GM23338 (cell line): Measurements from ENCODE around the gene CYP4F2. TPM values are rescaled to one million over a fixed set of nuclear protein-coding genes. Genes with fewer than 3 reads are reported as not detected.

Source experiments
- ATAC-seq: fragments of 200-7000 bp; cut with Tn5 transposase; 3 replicates; pipeline ENCODE4 v1.9.1; 2020
- DNase-seq: peaks from one replicate; pipeline ENCODE4 v3.0.0-alpha.2; 2015; ENCODE audit warnings: low spot score
- H2AFZ ChIP-seq: fragments of 200-600 bp; sonication (generic); 2 replicates; pipeline ENCODE4 v1.8.0; 2016; ENCODE audit warnings: antibody characterized with exemption, mild to moderate bottlenecking, moderate library complexity
- H3F3A ChIP-seq: fragments of 200-600 bp; sonication (generic); replicated peaks from 2 replicates; pipeline ENCODE4 v1.8.0; 2017; ENCODE audit warnings: antibody characterized with exemption, mixed run types, low read depth
- H3K27ac ChIP-seq: fragments of 200-600 bp; sonication (generic); 2 replicates; pipeline ENCODE4 v1.6.1; 2016; ENCODE audit warnings: low read depth
- H3K27me3 ChIP-seq: fragments of 200-600 bp; sonication (generic); 2 replicates; pipeline ENCODE4 v1.8.0; 2016; ENCODE audit warnings: mild to moderate bottlenecking, mixed run types, moderate library complexity; ENCODE audit not compliant: insufficient read depth
- H3K36me3 ChIP-seq: fragments of 200-600 bp; sonication (generic); 2 replicates; pipeline ENCODE4 v1.8.0; 2016; ENCODE audit warnings: mild to moderate bottlenecking; ENCODE audit not compliant: insufficient read depth
- H3K4me1 ChIP-seq: fragments of 200-600 bp; sonication (generic); 2 replicates; pipeline ENCODE4 v1.8.0; 2016; ENCODE audit warnings: mild to moderate bottlenecking, moderate library complexity; ENCODE audit not compliant: insufficient read depth
- H3K4me2 ChIP-seq: fragments of 200-600 bp; sonication (generic); 2 replicates; pipeline ENCODE4 v1.7.1; 2017; ENCODE audit warnings: mixed run types
- H3K4me3 ChIP-seq: fragments of 200-600 bp; sonication (generic); 2 replicates; pipeline ENCODE4 v1.6.1; 2016; ENCODE audit warnings: mixed run types
- H3K79me2 ChIP-seq: fragments of 200-600 bp; sonication (generic); replicated peaks from 2 replicates; pipeline ENCODE4 v1.8.0; 2017; ENCODE audit warnings: mild to moderate bottlenecking; ENCODE audit not compliant: insufficient read depth
- H3K9me2 ChIP-seq: fragments of 200-600 bp; sonication (generic); 2 replicates; pipeline ENCODE4 v1.8.0; 2017; ENCODE audit not compliant: insufficient read depth
- H4K20me1 ChIP-seq: fragments of 200-600 bp; sonication (generic); replicated peaks from 2 replicates; pipeline ENCODE4 v1.8.0; 2017; ENCODE audit warnings: mild to moderate bottlenecking; ENCODE audit not compliant: insufficient read depth
- H3K27ac Mint-ChIP-seq: 2 replicates; pipeline ENCODE4 v1.8.0; 2020; ENCODE audit warnings: inconsistent platforms, mild to moderate bottlenecking, moderate library complexity, mixed read lengths
- H3K27me3 Mint-ChIP-seq: 3 replicates; pipeline ENCODE4 v1.8.0; 2022; ENCODE audit warnings: low read depth, mild to moderate bottlenecking, moderate library complexity, mixed read lengths, inconsistent platforms; ENCODE audit not compliant: insufficient read depth, poor library complexity
- H3K36me3 Mint-ChIP-seq: 3 replicates; pipeline ENCODE4 v1.8.0; 2021; ENCODE audit warnings: low read depth, mild to moderate bottlenecking, inconsistent platforms, moderate library complexity, mixed read lengths
- H3K4me1 Mint-ChIP-seq: 3 replicates; pipeline ENCODE4 v1.8.0; 2020; ENCODE audit warnings: mild to moderate bottlenecking, inconsistent platforms, mixed read lengths
- H3K4me3 Mint-ChIP-seq: 3 replicates; pipeline ENCODE4 v1.8.0; 2021; ENCODE audit warnings: moderate library complexity, mild to moderate bottlenecking, inconsistent platforms, mixed read lengths
- H3K9me3 Mint-ChIP-seq: 3 replicates; pipeline ENCODE4 v1.8.0; 2020; ENCODE audit warnings: moderate library complexity, mild to moderate bottlenecking, inconsistent platforms, mixed read lengths
- CREB1 ChIP-seq: fragments of 250-450 bp; sonication (Bioruptor Pico); IDR thresholded peaks from 2 replicates; pipeline ENCODE4 v1.5.0; 2020; ENCODE audit warnings: low read depth, mild to moderate bottlenecking, moderate library complexity
- EZH2 ChIP-seq: fragments of 200-600 bp; sonication (generic); IDR thresholded peaks from one replicate; pipeline ENCODE4 v1.8.0; 2017; ENCODE audit warnings: antibody characterized with exemption, mild to moderate bottlenecking, low read depth; ENCODE audit not compliant: unreplicated experiment
- JUNB ChIP-seq: IDR thresholded peaks from one replicate; pipeline ENCODE4 v1.6.1; 2016; ENCODE audit warnings: antibody characterized with exemption; ENCODE audit not compliant: unreplicated experiment
- NANOG ChIP-seq: IDR thresholded peaks from 2 replicates; pipeline ENCODE4 v1.6.1; 2016; ENCODE audit warnings: antibody characterized with exemption, borderline replicate concordance
- POLR2AphosphoS5 ChIP-seq: IDR thresholded peaks from 2 replicates; pipeline ENCODE4 v1.6.1; 2016; ENCODE audit warnings: antibody characterized with exemption, low read depth
- STAT1 ChIP-seq: IDR thresholded peaks from one replicate; pipeline ENCODE4 v1.6.1; 2016; ENCODE audit warnings: antibody characterized with exemption; ENCODE audit not compliant: unreplicated experiment
- ZNF114 ChIP-seq: fragments of 250-450 bp; sonication (Bioruptor Pico); IDR thresholded peaks from 2 replicates; pipeline ENCODE4 v1.5.0; 2020; ENCODE audit warnings: mild to moderate bottlenecking, moderate library complexity
- ZNF331 ChIP-seq: fragments of 250-450 bp; sonication (Bioruptor Pico); IDR thresholded peaks from 2 replicates; pipeline ENCODE4 v1.5.0; 2020; ENCODE audit warnings: low read depth, mild to moderate bottlenecking, moderate library complexity
- polyA plus RNA-seq: library from polyadenylated mRNA; unstranded; fragments of >200 nt; fragmentation: Nextera tagmentation; extraction: Ambion mirVana; gene quantifications from 2 replicates; pipeline ENCODE4 v1.2.1, GENCODE V29; 2016
- total RNA-seq: library from RNA; depleted of rRNA; stranded (reverse); fragments of >200 nt; shearing (Covaris generic); gene quantifications from 2 replicates; pipeline ENCODE4 v1.2.3, GENCODE V29; 2014
- TF ChIP-seq, protein P1 (sequence below), 2 experiments: fragments of 200-600 bp in 1 of 2; sonication (generic) in 1 of 2; conservative IDR thresholded peaks; 2 replicates each; pipeline versions ENCODE4 v1.5.1 to v1.6.1; 2016 to 2017; ENCODE audit warnings: antibody characterized with exemption in 2 of 2, low read depth in 2 of 2, mild to moderate bottlenecking in 2 of 2, moderate library complexity in 1 of 2
- TF ChIP-seq, protein P2 (sequence below): fragments of 250-450 bp; sonication (Bioruptor Pico); IDR thresholded peaks from 2 replicates; pipeline ENCODE4 v1.5.0; 2020; ENCODE audit warnings: mild to moderate bottlenecking, moderate library complexity
- TF ChIP-seq, protein P3 (sequence below): IDR thresholded peaks from 2 replicates; pipeline ENCODE4 v1.6.1; 2016; ENCODE audit warnings: antibody characterized with exemption

CYP4F2 gene
- total and polyA plus RNA-seq, 2 experiments from 2014 or later = not detected

DNA sequence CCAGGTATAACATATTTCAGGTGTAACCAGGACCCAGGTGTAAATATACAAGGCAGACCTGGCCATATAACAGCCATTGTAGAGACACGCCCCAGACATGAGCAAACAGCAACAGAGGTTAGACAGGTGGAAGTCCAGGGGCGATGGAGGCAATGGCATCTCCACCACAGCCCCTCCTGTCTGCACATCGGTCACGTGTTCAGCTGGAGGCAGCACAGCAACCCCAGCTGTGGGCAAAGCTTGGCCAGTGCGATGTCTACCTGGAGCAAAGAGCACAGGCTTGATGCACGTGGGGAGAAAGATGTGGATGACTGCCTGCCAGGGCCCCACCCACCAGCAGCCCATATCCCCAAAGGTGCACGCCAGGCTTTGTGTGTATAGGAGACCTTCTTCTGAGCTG lies 4.4 kb downstream of the CYP4F2 start:
- Histone ChIP-seq H3K4me2 (no peak overlapping the region), H3K4me1 (no peaks in the 10 kb centered on the region), H4K20me1 (no peaks in the 10 kb centered on the region), H2AFZ (no peak overlapping the region), H3K27me3 (no peaks in the 10 kb centered on the region), H3K79me2 (no peaks in the 10 kb centered on the region), H3K27ac (no peak overlapping the region), H3K9me2 (no peaks in the 10 kb centered on the region), H3K36me3 (no peaks in the 10 kb centered on the region), H3K4me3 (no peak overlapping the region), H3F3A (no peaks in the 10 kb centered on the region)
- Mint-ChIP-seq H3K27me3 (peaks cover 3% of the 10 kb centered on the region), H3K4me1 (no peaks in the 10 kb centered on the region), H3K9me3 (peaks cover 71% of the 10 kb centered on the region; the same call in 2 of the 3 replicates), H3K4me3 (no peak overlapping the region), H3K36me3 (peaks cover 24% of the 10 kb centered on the region), H3K27ac (no peak overlapping the region)
- ATAC-seq (no peak), DNase-seq (no peak)
- TF ChIP-seq JUNB (no peak), POLR2AphosphoS5 (no peak), NANOG (no peak), ZNF331 (CRISPR knock-in tag) (no peak)
- TF ChIP-seq, protein P1, sequence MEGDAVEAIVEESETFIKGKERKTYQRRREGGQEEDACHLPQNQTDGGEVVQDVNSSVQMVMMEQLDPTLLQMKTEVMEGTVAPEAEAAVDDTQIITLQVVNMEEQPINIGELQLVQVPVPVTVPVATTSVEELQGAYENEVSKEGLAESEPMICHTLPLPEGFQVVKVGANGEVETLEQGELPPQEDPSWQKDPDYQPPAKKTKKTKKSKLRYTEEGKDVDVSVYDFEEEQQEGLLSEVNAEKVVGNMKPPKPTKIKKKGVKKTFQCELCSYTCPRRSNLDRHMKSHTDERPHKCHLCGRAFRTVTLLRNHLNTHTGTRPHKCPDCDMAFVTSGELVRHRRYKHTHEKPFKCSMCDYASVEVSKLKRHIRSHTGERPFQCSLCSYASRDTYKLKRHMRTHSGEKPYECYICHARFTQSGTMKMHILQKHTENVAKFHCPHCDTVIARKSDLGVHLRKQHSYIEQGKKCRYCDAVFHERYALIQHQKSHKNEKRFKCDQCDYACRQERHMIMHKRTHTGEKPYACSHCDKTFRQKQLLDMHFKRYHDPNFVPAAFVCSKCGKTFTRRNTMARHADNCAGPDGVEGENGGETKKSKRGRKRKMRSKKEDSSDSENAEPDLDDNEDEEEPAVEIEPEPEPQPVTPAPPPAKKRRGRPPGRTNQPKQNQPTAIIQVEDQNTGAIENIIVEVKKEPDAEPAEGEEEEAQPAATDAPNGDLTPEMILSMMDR (conservative IDR thresholded peaks at IDR 0.05; ENCODE audit: low read depth in 2 of 2) = no peak

GRCh38 chr19:15892012-15892411 lies 5.9 kb downstream of the CYP4F2 start:
- H3K4me1 ChIP-seq = no peaks in the 10 kb centered on the region
- H2AFZ ChIP-seq = no peak overlapping the region
- Mint-ChIP-seq H3K27me3 (peaks cover 3% of the 10 kb centered on the region), H3K4me1 (no peaks in the 10 kb centered on the region), H3K27ac (no peak overlapping the region), H3K4me3 (no peak overlapping the region), H3K36me3 (peaks cover 19% of the 10 kb centered on the region), H3K9me3 (peaks cover 58% of the 10 kb centered on the region; the same call in 2 of the 3 replicates)
- no peaks in the 10 kb centered on the region for H3K79me2 ChIP-seq
- no peak overlapping the region for H3K4me3 ChIP-seq
- no peaks in the 10 kb centered on the region for H3K36me3 ChIP-seq
- ATAC-seq = no peak
- H3K9me2 ChIP-seq = no peaks in the 10 kb centered on the region
- no peaks in the 10 kb centered on the region for H3F3A ChIP-seq
- no peak overlapping the region for H3K4me2 ChIP-seq
- no peaks in the 10 kb centered on the region for H4K20me1 ChIP-seq
- DNase-seq = no peak
- H3K27me3 ChIP-seq = no peaks in the 10 kb centered on the region
- no peak overlapping the region for H3K27ac ChIP-seq
- TF ChIP-seq ZNF114 (CRISPR knock-in tag) (no peak), CREB1 (CRISPR knock-in tag) (no peak), STAT1 (no peak), EZH2 (no peak), POLR2AphosphoS5 (no peak), JUNB (no peak), NANOG (no peak)
- TF ChIP-seq, protein P2, sequence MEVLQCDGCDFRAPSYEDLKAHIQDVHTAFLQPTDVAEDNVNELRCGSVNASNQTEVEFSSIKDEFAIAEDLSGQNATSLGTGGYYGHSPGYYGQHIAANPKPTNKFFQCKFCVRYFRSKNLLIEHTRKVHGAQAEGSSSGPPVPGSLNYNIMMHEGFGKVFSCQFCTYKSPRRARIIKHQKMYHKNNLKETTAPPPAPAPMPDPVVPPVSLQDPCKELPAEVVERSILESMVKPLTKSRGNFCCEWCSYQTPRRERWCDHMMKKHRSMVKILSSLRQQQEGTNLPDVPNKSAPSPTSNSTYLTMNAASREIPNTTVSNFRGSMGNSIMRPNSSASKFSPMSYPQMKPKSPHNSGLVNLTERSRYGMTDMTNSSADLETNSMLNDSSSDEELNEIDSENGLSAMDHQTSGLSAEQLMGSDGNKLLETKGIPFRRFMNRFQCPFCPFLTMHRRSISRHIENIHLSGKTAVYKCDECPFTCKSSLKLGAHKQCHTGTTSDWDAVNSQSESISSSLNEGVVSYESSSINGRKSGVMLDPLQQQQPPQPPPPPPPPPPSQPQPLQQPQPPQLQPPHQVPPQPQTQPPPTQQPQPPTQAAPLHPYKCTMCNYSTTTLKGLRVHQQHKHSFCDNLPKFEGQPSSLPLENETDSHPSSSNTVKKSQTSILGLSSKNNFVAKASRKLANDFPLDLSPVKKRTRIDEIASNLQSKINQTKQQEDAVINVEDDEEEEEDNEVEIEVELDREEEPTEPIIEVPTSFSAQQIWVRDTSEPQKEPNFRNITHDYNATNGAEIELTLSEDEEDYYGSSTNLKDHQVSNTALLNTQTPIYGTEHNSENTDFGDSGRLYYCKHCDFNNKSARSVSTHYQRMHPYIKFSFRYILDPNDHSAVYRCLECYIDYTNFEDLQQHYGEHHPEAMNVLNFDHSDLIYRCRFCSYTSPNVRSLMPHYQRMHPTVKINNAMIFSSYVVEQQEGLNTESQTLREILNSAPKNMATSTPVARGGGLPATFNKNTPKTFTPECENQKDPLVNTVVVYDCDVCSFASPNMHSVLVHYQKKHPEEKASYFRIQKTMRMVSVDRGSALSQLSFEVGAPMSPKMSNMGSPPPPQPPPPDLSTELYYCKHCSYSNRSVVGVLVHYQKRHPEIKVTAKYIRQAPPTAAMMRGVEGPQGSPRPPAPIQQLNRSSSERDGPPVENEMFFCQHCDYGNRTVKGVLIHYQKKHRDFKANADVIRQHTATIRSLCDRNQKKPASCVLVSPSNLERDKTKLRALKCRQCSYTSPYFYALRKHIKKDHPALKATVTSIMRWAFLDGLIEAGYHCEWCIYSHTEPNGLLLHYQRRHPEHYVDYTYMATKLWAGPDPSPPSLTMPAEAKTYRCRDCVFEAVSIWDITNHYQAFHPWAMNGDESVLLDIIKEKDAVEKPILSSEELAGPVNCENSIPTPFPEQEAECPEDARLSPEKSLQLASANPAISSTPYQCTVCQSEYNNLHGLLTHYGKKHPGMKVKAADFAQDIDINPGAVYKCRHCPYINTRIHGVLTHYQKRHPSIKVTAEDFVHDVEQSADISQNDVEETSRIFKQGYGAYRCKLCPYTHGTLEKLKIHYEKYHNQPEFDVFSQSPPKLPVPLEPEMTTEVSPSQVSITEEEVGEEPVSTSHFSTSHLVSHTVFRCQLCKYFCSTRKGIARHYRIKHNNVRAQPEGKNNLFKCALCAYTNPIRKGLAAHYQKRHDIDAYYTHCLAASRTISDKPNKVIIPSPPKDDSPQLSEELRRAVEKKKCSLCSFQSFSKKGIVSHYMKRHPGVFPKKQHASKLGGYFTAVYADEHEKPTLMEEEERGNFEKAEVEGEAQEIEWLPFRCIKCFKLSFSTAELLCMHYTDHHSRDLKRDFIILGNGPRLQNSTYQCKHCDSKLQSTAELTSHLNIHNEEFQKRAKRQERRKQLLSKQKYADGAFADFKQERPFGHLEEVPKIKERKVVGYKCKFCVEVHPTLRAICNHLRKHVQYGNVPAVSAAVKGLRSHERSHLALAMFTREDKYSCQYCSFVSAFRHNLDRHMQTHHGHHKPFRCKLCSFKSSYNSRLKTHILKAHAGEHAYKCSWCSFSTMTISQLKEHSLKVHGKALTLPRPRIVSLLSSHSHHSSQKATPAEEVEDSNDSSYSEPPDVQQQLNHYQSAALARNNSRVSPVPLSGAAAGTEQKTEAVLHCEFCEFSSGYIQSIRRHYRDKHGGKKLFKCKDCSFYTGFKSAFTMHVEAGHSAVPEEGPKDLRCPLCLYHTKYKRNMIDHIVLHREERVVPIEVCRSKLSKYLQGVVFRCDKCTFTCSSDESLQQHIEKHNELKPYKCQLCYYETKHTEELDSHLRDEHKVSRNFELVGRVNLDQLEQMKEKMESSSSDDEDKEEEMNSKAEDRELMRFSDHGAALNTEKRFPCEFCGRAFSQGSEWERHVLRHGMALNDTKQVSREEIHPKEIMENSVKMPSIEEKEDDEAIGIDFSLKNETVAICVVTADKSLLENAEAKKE (CRISPR knock-in tag) = no peak
- TF ChIP-seq, protein P3, sequence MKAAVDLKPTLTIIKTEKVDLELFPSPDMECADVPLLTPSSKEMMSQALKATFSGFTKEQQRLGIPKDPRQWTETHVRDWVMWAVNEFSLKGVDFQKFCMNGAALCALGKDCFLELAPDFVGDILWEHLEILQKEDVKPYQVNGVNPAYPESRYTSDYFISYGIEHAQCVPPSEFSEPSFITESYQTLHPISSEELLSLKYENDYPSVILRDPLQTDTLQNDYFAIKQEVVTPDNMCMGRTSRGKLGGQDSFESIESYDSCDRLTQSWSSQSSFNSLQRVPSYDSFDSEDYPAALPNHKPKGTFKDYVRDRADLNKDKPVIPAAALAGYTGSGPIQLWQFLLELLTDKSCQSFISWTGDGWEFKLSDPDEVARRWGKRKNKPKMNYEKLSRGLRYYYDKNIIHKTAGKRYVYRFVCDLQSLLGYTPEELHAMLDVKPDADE = no peak
